Kidney epithelial cell (primary cell): Measurements from ENCODE around the gene RNF112. TPM values are rescaled to one million over a fixed set of nuclear protein-coding genes. Genes with fewer than 3 reads are reported as not detected.

ENCODE experiments used
- DNase-seq: peaks from one replicate; pipeline ENCODE4 v3.0.0-alpha.2; 2010; ENCODE audit warnings: low read depth
- H3K27me3 ChIP-seq: 2 replicates; pipeline ENCODE4 v1.6.0; 2011; ENCODE audit warnings: low read length; ENCODE audit not compliant: control insufficient read depth, insufficient read depth
- H3K36me3 ChIP-seq: 2 replicates; pipeline ENCODE4 v1.5.1; 2011; ENCODE audit warnings: low read length; ENCODE audit not compliant: control insufficient read depth, insufficient read depth
- H3K4me3 ChIP-seq: 2 replicates; pipeline ENCODE4 v1.5.1; 2011; ENCODE audit warnings: low read depth, mild to moderate bottlenecking, control low read depth, low read length
- CTCF ChIP-seq: IDR thresholded peaks from 2 replicates; pipeline ENCODE4 v1.5.1; 2011; ENCODE audit warnings: mild to moderate bottlenecking, moderate library complexity, low read length, control low read depth, inconsistent platforms; ENCODE audit not compliant: insufficient read depth, poor library complexity, severe bottlenecking
- total RNA-seq: library from RNA; depleted of rRNA; stranded (reverse); fragments of >200 nt; gene quantifications from 2 replicates; pipeline ENCODE4 v1.2.3, GENCODE V29; 2015

RNF112 gene
- total RNA-seq, 1 donor from 2014 or later = 0.08 TPM

- no peak for TF ChIP-seq CTCF
Measured at GRCh38 chr17:19377602-19378415, 33.2 kb upstream of the RNF112 start.

GRCh38 chr17:19378416-19379360 lies 32.3 kb upstream of the RNF112 start, which contains the start of gene MAPK7:
Gene MAPK7 (plus strand): TSS chr17:19378498. CDS start chr17:19378901, 403 bp downstream.
- DNase-seq = no peak
- H3K36me3 ChIP-seq = peaks cover 2% of the 10 kb centered on the region
- H3K27me3 ChIP-seq = no peaks in the 10 kb centered on the region
- H3K4me3 ChIP-seq = peak within 1 kb of the TSS; percentile 90
- no peak for TF ChIP-seq CTCF

More at GRCh38 chr17:19377602-19378415, 33.2 kb upstream of the RNF112 start:
- Histone ChIP-seq H3K27me3 (no peaks in the 10 kb centered on the region), H3K36me3 (peaks cover 2% of the 10 kb centered on the region), H3K4me3 (peak overlapping the region; percentile 90)
- peak; percentile 92 for DNase-seq

DNA sequence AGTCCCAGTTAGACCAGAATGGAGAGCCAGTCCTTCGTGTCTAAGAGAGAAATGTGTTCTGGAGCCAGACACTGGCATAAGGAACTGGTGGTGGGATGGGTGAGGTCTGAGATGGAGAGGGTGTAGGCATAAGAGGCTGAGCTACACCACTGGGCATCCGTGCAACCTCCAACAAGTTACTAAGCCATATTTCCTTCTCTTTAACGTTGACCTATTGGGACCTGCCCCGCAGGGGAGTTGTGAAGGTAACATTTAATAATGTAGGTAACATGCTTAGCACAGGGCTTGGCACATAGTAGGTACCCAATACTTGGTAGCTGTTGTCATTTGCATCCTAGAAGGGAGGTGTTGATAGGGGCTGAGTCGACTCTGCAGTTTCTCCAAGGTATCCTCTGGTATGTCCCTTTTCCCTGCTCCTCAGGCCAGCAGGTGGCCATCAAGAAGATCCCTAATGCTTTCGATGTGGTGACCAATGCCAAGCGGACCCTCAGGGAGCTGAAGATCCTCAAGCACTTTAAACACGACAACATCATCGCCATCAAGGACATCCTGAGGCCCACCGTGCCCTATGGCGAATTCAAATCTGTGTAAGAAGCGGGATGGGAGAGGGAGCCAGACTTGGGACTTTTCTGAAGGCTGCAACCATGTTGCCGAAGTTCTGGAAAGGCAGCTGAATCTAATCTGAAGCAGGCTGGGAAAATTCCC lies 31.5 kb upstream of the RNF112 start:
- Histone ChIP-seq H3K4me3 (peak overlapping the region; percentile 90), H3K27me3 (no peaks in the 10 kb centered on the region), H3K36me3 (peaks cover 2% of the 10 kb centered on the region)
- no peak for DNase-seq
- TF ChIP-seq CTCF = no peak

GRCh38 chr17:19380481-19381301 lies 30.3 kb upstream of the RNF112 start:
- DNase-seq = no peak
- H3K4me3 ChIP-seq = no peak overlapping the region
- no peaks in the 10 kb centered on the region for H3K27me3 ChIP-seq
- H3K36me3 ChIP-seq = peaks cover 6% of the 10 kb centered on the region
- no peak for TF ChIP-seq CTCF

- no peak for DNase-seq
Measured at GRCh38 chr17:19381361-19381740, 29.7 kb upstream of the RNF112 start.

More at GRCh38 chr17:19381361-19381740, 29.7 kb upstream of the RNF112 start:
- no peaks in the 10 kb centered on the region for H3K27me3 ChIP-seq
- no peak overlapping the region for H3K4me3 ChIP-seq
- TF ChIP-seq CTCF = no peak
- H3K36me3 ChIP-seq = peaks cover 6% of the 10 kb centered on the region
